BE2C (cell line): ENCODE results near the gene SP5. TPM values are rescaled to one million over a fixed set of nuclear protein-coding genes. Genes with fewer than 3 reads are reported as not detected.
A peak's percentile ranks its signal among the peaks of the same experiment; 100 is the strongest.
"Not testable (repeated sequence)": the region's sequence is repeated elsewhere in the genome, so short reads cannot be mapped to it uniquely, and the experiment has no call there.

Experiments used
- DNase-seq: peaks from one replicate; pipeline ENCODE4 v3.0.0-alpha.2; 2020
- H3K27me3 ChIP-seq: fragments of 250-450 bp; sonication (Bioruptor Pico); 2 replicates; pipeline ENCODE4 v1.5.1; 2020; ENCODE audit warnings: mild to moderate bottlenecking
- H3K36me3 ChIP-seq: fragments of 250-450 bp; sonication (Bioruptor Pico); 2 replicates; pipeline ENCODE4 v1.5.1; 2020; ENCODE audit warnings: mild to moderate bottlenecking
- H3K4me1 ChIP-seq: fragments of 250-450 bp; sonication (Bioruptor Pico); 2 replicates; pipeline ENCODE4 v1.5.1; 2020
- H3K4me3 ChIP-seq: 2 replicates; pipeline ENCODE4 v1.5.1; 2011; ENCODE audit warnings: low read depth, low read length
- H3K9me3 ChIP-seq: fragments of 250-450 bp; sonication (Bioruptor Pico); 2 replicates; pipeline ENCODE4 v1.5.1; 2020
- polyA plus RNA-seq: library from polyadenylated mRNA; unstranded; fragments of >200 nt; gene quantifications from one replicate; pipeline ENCODE4 v1.2.1, GENCODE V29; 2012; ENCODE audit warnings: low read depth, missing spikeins; ENCODE audit not compliant: insufficient read length, insufficient read depth
- TF ChIP-seq, protein P1 (sequence below): IDR thresholded peaks from 2 replicates; pipeline ENCODE4 v1.5.1; 2012; ENCODE audit warnings: mild to moderate bottlenecking, low read depth, low read length

The SP5 gene
- not detected for polyA plus RNA-seq

DNA sequence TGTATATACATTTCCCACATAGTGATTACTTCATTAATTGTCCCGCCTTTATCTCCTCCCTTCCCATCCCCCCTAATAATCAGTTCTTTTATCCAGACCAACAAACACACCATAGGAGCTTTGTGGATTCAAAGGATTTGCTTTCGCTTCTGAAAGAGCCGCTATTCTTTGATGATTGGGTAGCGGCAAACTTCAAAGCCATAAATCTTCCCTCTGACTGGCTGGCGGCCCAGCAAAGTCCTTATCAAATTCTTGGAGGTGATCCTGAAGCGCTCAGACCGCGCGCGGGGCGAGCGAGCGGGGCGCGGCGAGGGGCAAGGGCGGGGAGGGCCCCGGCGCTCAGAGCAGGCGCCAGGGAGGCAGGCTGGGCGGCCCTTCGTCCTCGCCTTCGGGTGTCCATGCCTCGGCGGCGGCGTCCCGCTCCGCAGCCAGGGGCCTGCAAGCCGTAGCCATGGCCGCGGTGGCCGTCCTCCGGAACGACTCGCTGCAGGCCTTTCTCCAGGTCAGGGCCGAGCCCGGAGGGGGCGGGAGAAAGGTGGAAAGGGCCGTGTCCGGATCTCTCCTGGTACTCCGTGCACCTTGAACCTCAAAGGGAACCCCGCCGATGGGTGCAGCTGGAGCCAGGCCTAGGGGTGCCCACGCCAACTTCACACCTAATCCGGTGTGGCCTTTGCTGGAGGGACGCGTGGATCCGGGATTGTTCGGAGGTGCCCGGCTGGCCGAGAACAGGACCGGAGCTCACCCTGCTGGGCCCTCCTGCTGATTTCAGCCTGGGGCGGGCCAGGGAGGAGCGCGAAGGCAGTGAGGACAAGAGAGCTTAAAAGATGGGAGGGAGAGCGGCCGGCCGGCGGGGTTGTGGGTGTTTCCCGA, at the start of gene SP5:
Gene SP5 (plus strand): TSS at position 276 of the 870 bp plus-strand sequence. CDS start 176 bp downstream, at position 452.
- DNase-seq = peak; percentile 14
- H3K4me3 ChIP-seq = peak within 1 kb of the TSS; percentile 33
- TF ChIP-seq, protein P1, sequence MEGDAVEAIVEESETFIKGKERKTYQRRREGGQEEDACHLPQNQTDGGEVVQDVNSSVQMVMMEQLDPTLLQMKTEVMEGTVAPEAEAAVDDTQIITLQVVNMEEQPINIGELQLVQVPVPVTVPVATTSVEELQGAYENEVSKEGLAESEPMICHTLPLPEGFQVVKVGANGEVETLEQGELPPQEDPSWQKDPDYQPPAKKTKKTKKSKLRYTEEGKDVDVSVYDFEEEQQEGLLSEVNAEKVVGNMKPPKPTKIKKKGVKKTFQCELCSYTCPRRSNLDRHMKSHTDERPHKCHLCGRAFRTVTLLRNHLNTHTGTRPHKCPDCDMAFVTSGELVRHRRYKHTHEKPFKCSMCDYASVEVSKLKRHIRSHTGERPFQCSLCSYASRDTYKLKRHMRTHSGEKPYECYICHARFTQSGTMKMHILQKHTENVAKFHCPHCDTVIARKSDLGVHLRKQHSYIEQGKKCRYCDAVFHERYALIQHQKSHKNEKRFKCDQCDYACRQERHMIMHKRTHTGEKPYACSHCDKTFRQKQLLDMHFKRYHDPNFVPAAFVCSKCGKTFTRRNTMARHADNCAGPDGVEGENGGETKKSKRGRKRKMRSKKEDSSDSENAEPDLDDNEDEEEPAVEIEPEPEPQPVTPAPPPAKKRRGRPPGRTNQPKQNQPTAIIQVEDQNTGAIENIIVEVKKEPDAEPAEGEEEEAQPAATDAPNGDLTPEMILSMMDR = no peak
- H3K27me3 ChIP-seq = peaks cover 82% of the 10 kb centered on the region
- H3K4me1 ChIP-seq = no peaks in the 10 kb centered on the region
- no peaks in the 10 kb centered on the region for H3K9me3 ChIP-seq
- H3K36me3 ChIP-seq = no peaks in the 10 kb centered on the region

DNA sequence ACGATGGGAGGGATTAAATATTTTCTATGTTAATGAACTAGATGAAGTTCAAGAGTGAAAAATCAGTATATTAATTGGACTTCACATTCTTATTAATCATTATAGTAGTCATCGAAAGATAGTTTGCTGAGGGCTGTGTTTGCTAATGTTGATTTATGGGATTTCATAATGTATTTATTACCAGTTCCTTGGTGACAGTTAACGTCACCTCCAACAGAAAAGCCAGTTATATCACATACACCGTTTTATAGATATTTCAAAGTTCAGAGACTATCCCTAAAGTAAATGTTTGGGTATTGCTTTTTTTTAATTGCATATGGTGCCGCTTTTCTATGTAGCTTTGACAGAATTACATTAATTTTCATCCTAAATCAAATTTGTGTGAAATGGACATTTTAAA, 49.4 kb upstream of the SP5 start:
- no peaks in the 10 kb centered on the region for H3K27me3 ChIP-seq
- H3K4me1 ChIP-seq = no peaks in the 10 kb centered on the region
- H3K36me3 ChIP-seq = no peaks in the 10 kb centered on the region
- TF ChIP-seq, protein P1 = no peak
- no peaks in the 10 kb centered on the region for H3K9me3 ChIP-seq
- no peak overlapping the region for H3K4me3 ChIP-seq
- no peak for DNase-seq

DNA sequence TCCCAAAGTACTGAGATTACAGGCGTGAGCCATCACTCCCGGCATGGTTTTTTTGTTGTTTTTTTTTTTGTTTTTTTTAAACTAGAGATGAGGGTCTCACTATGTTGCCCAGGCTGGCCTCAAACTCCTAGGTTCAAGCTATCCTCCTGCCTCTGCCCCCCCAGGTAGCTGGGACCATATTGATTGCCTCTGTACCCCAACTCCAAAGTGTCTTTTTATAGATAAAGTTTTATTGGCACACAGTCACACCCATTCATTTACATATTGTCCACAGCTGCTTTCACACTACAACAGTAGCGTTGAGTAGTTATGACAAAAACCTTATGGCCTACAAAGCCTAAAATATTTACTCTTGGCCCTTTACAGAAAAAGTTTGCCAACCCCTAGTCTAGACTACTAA, 45.2 kb upstream of the SP5 start:
- Histone ChIP-seq H3K36me3 (no peaks in the 10 kb centered on the region), H3K4me3 (no peak overlapping the region), H3K9me3 (no peaks in the 10 kb centered on the region), H3K4me1 (no peaks in the 10 kb centered on the region), H3K27me3 (no peaks in the 10 kb centered on the region)
- no peak for DNase-seq
- TF ChIP-seq, protein P1 = no peak

DNA sequence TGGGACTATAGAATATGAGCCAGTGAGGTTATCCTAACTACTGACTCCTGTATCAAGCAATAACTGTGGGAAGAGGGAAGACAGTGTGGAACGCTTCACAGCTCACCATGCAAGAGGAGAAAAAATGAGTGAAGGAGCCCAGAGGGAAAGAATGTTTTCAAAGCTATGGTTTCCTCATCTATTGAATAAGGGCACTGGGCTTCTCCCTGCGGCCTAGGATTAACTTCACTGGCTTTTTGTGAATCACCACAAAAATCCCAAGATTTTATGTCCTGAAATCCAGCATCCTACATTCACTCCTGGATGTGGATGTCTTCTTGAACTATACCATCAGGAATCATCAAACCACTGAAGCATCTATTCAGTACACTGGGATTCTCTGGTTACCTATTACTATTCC, 44.5 kb upstream of the SP5 start:
- TF ChIP-seq, protein P1 = no peak
- Histone ChIP-seq H3K9me3 (no peaks in the 10 kb centered on the region), H3K27me3 (no peaks in the 10 kb centered on the region), H3K4me3 (no peak overlapping the region), H3K36me3 (no peaks in the 10 kb centered on the region), H3K4me1 (no peaks in the 10 kb centered on the region)
- no peak for DNase-seq

DNA sequence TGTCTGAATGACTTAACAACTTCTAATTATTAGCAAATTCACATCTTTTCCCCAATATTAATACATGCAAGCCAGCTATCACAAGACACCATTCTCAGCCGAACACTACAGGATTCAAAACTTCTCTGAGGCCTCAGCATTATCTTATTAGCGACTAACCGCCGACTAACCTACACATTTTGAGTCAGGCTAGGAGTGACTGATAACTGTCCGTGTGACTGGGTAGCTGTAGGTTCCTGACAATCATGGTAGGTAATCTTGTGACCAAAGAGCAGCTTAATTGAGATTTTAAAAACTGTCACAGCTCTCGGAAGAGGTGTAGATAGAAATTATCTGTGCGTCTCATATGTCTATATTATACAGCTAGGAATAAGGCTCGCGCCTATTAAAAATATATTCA, 44.1 kb upstream of the SP5 start:
- Histone ChIP-seq H3K4me1 (no peaks in the 10 kb centered on the region), H3K4me3 (no peak overlapping the region), H3K9me3 (no peaks in the 10 kb centered on the region), H3K36me3 (no peaks in the 10 kb centered on the region), H3K27me3 (no peaks in the 10 kb centered on the region)
- DNase-seq = no peak
- TF ChIP-seq, protein P1 = no peak

DNA sequence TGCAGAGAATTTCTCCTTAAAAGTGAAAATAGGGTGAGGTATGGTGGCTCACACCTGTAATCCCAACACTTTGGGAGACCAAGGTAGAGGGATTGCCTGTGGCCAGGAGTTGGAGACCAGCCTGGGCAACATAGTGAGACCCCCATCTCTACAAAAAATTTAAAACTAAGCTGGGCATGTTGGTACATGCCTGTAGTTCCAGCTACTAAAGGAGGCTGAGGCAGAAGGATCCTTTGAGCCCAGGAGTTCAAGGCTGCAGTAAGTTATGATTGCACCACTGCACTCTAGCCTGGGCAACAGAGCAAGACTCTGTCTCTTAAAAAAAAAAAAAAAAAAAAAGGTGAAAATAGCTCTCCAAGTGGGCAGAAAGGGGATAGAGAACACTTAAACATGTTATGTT, 40.9 kb upstream of the SP5 start:
- DNase-seq, H3K36me3 ChIP-seq, H3K27me3 ChIP-seq, H3K4me3 ChIP-seq, H3K4me1 ChIP-seq, H3K9me3 ChIP-seq: not testable (repeated sequence)
